ENCODE data around the gene LRRC8D. TPM values are rescaled to one million over a fixed set of nuclear protein-coding genes. Genes with fewer than 3 reads are reported as not detected.

LRRC8D gene
- total RNA-seq, 1 experiment from 2014 or later = 43.3 TPM

- in situ Hi-C loops (cut with HindIII; ENCODE audit: low pct_unique_long_range_greater_than_20kb, low sequenced_read_pairs) (no loop called here), intact Hi-C loops (cut with micrococcal nuclease; ENCODE audit: unreplicated experiment) (loop anchor here (5.0 kb wide), 1 partner anchor 144 kb away; no protein-coding TSS in a partner anchor)
- peak overlapping the region; percentile 65 to 79 for H3K4me3 ChIP-seq (ENCODE audit: low read depth in 2 of 2, low read length in 2 of 2)
- no TSS peak for BruUV-seq (replicated peaks)
- H3K36me3 ChIP-seq (ENCODE audit: control insufficient read depth, insufficient read depth, low read length) = no peaks in the 10 kb centered on the region
- peak overlapping the region; percentile 85 for H3K27ac ChIP-seq (ENCODE audit: low read length)
- no peaks in the 10 kb centered on the region for H3K27me3 ChIP-seq (ENCODE audit: control insufficient read depth, insufficient read depth, low read length)
- ChIA-PET CTCF (interaction anchor here (0.6 to 1.1 kb wide), 4 partner anchors 143 to 387 kb away, joined by 3 to 11 read pairs (median 6); no protein-coding TSS in a partner anchor), POLR2A (interaction anchor here (0.6 to 1.1 kb wide), 3 partner anchors 22 to 79 kb away, joined by 4 to 5 read pairs (median 4); no protein-coding TSS in a partner anchor)
- peak; percentile 77; the same call in 1 of the 2 replicates for TF ChIP-seq SIN3A (IDR thresholded peaks at IDR 0.05; ENCODE audit: borderline replicate concordance, insufficient read depth, low read depth, low read length)
- no peak for TF ChIP-seq REST (IDR thresholded peaks at IDR 0.05; ENCODE audit: insufficient read depth in 1 of 2, low read depth in 2 of 2, low read length in 1 of 2)
- peak; percentile 53 for TF ChIP-seq POLR2AphosphoS5 (IDR thresholded peaks at IDR 0.05; ENCODE audit: low read depth, low read length)
- TF ChIP-seq CTCF (IDR thresholded peaks at IDR 0.05) = peak; percentile 95
- TF ChIP-seq TCF7L2 (IDR thresholded peaks at IDR 0.05; ENCODE audit: low read depth, low read length) = peak; percentile 48; the same call in 1 of the 2 replicates
- ATAC-seq = peak; percentile 98
- DNase-seq (ENCODE audit: low read depth, low spot score) = no peak
- H3K4me1 ChIP-seq (ENCODE audit: control insufficient read depth, insufficient read depth, low read length) = peaks cover 18% of the 10 kb centered on the region
- H3K9me3 ChIP-seq (ENCODE audit: control insufficient read depth, insufficient read depth, low read depth, low read length) = no peaks in the 10 kb centered on the region
These were observed 22.7 kb downstream of the LRRC8D start for GRCh38 chr1:89843273-89844130.

GRCh38 chr1:89844241-89844807 is 23.5 kb downstream of the LRRC8D start:
- CTCF ChIA-PET = no interaction called here
- TSS peak; percentile 21 for BruUV-seq (replicated peaks)
- no peak for ATAC-seq

More at GRCh38 chr1:89844241-89844807, 23.5 kb downstream of the LRRC8D start:
- Histone ChIP-seq H3K4me3 (ENCODE audit: low read depth in 2 of 2, low read length in 2 of 2) (peak overlapping the region; percentile 65 to 79), H3K4me1 (ENCODE audit: control insufficient read depth, insufficient read depth, low read length) (peaks cover 18% of the 10 kb centered on the region), H3K27ac (ENCODE audit: low read length) (peak overlapping the region; percentile 85), H3K9me3 (ENCODE audit: control insufficient read depth, insufficient read depth, low read depth, low read length) (no peaks in the 10 kb centered on the region), H3K36me3 (ENCODE audit: control insufficient read depth, insufficient read depth, low read length) (peaks cover 1% of the 10 kb centered on the region; the same call in 1 of the 2 replicates), H3K27me3 (ENCODE audit: control insufficient read depth, insufficient read depth, low read length) (no peaks in the 10 kb centered on the region)
- intact Hi-C loops (cut with micrococcal nuclease; ENCODE audit: unreplicated experiment) = loop anchor here (5.0 kb wide), 1 partner anchor 143 kb away; no protein-coding TSS in a partner anchor
- DNase-seq (ENCODE audit: low read depth, low spot score) = no peak
- in situ Hi-C loops (cut with HindIII; ENCODE audit: low pct_unique_long_range_greater_than_20kb, low sequenced_read_pairs) = no loop called here
- POLR2A ChIA-PET = interaction anchor here (0.6 kb wide), 1 partner anchor 42 kb away, joined by 4 read pairs; no protein-coding TSS in a partner anchor
- TF ChIP-seq TCF7L2 (IDR thresholded peaks at IDR 0.05; ENCODE audit: low read depth, low read length) = no peak
- no peak for TF ChIP-seq SIN3A (IDR thresholded peaks at IDR 0.05; ENCODE audit: borderline replicate concordance, insufficient read depth, low read depth, low read length)
- no peak for TF ChIP-seq CTCF (IDR thresholded peaks at IDR 0.05)
- no peak for TF ChIP-seq POLR2AphosphoS5 (IDR thresholded peaks at IDR 0.05; ENCODE audit: low read depth, low read length)
- TF ChIP-seq REST (IDR thresholded peaks at IDR 0.05; ENCODE audit: insufficient read depth in 1 of 2, low read depth in 2 of 2, low read length in 1 of 2) = no peak

Data from Panc1 (cell line).